GM21737 (cell line): ENCODE data around the gene SLC25A25.
A peak's percentile ranks its signal among the peaks of the same experiment; 100 is the strongest.
"Not testable (repeated sequence)": the region's sequence is repeated elsewhere in the genome, so short reads cannot be mapped to it uniquely, and the experiment has no call there.

Experiments used
- ATAC-seq: cut with Tn5 transposase; IDR thresholded peaks from one replicate; pipeline ENCODE4 v1.9.1; 2021; ENCODE audit warnings: mild to moderate bottlenecking, moderate library complexity; ENCODE audit not compliant: unreplicated experiment

The SLC25A25 gene

DNA sequence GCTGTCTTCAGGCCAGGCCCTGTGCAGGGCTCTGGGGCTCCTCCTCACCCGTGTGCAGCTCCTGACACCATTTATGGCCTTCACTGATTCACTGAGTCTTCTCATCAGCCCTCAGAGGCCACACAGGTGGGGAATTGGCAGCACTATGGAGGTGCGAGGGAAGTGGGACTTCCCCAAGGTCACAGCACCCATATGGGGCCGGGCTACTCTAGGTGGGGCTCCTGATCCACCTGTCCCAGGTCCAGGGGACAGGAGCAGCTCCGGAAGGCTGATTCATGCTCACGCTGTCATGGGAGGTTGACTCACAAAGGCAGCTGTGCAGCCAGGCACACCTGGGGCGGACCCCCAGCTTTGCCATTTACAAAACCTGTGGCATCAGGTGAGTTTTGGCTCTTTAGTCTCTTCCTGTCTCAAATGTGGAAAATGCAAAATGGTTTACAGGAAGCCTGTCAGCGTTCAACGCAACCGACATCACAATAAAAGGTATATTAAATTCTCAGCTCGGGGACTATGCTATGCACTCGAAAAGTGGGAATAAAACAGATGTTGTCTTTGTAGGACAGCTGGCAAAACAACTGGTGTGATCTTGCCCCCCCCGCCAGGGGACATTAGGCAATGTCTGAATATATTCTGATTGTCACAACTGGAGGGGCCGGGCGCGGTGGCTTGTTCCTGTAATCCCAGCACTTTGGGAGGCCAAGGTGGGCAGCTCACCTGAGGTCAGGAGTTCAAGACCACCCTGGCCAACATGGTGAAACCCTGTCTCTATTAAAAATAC lies 15.9 kb upstream of the SLC25A25 start:
- no peak for ATAC-seq

DNA sequence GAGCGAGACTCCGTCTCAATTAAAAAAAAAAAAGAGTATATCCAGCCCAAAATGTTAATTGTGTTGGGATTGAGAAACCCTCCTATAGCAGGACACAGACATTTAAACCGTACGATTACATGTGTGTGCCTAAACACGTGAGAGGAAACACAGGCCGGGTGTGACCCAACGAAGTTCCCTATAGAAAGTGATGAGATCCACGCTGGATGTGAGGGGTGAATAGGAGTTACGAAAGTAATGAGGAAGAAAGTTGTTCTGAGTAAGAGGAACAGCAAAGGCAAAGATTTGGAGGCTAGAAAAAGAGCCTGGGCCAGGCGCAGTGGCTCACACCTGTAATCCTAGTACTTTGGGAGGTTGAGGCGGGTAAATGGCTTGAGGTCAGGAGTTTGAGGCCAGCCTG lies 14.5 kb upstream of the SLC25A25 start:
- no peak for ATAC-seq

GRCh38 chr9:128054087-128054486 lies 13.9 kb upstream of the SLC25A25 start:
- no peak for ATAC-seq

DNA sequence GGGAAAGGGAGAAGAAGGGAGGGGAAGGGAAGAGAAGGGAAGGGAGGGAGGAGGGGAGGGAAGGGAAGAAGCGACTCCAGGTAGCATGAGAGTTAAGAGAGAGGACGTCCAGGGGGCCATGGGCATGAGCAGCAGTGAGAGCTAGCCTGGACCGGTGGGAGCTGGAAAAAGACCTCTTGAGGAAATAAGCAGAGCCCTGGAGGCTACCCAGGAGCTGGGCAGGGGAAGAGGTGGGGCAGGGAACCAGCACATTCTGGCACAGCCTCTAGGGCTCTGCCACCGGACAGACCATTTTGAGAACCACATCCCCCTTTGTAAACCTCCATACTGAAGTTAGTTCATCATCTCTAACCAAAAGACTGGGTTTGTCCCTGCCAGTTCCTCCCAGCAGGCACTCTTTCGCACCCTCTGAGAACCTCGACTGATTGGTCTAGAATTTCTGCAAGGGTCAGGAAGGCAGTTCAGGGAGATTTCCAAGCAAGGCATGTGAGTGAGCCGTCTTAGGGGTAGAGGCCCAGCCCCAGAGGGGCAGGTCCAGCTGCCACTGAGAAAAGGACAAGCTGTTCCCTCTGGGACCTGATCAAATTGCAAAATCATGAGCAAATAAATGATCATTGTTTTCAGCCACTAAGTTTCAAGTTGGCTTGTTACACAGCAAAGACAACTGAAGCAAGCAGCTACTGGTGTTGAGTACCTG lies 12.5 kb upstream of the SLC25A25 start:
- no peak for ATAC-seq

- no peak for ATAC-seq
Measured at GRCh38 chr9:128056086-128056485, 11.9 kb upstream of the SLC25A25 start.

DNA sequence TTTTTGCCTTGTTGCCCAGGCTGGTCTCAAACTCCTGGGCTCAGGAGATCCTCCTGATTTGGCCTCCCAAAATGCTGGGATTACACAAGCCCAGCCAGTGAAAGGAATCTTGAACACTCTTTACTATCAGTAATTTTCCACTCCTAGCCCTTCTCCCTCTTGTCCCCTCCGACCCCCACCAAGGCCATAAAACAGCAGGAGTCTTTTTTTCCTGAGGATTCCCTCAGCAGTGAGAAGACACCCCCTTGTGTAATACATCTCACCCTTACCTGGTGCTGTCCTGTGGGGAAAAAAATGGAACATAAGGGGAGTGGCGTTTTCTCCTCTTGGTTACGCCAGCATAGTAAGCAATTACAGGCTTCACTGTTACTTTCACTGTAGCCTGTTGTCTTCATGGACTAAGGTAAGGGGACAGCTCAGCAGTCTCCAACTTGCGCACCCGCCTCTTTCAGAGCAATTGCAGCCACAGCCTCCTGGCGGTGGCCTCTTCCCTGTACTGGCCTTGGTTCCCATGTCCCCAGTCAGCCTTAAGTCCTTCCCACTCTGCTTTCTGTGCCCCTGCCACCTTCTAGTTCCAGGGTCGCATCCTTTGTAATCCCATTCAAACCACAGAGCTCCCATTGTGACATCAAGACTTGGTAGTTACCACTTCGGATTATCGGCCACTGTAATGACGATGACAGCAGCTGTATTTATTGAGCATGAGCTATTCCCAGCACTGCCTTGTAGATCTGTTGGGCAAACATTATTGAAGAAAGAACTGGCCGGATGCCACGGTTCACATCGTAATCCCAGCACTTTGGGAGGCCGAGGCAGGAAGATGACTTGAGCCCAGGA lies 10.9 kb upstream of the SLC25A25 start:
- ATAC-seq = no peak

DNA sequence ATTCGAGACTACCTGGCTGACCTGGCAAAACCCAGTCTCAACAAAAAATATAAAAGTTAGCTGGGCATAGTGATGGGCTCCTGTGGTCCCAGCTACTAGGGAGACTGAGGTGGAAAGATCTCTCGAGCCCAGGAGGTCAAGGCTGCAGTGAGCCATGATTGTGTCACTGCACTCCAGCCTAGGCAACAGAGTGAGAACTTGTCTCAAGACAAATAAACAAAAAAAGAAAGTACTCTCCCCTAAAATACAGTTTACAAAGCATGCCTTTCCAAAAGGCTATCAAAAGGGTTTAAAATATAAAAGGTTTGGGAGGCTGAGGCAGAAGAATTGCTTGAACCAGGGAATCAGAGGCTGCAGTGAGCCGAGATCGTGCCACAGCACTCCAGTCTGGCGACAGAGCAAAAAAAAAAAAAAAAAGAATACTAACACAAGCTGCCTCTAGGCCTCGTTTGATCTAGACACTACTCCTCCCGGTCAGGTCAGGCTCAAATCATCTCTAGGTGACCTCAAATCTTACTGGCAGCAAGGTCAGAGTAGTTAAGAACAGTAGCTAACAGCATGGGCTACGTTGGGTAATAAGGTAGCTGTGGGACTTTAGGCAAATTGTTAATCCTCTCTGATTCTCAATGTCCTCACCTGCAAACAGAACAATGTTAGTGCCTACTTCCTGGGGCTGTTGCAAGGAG lies 10.2 kb upstream of the SLC25A25 start:
- no peak for ATAC-seq

DNA sequence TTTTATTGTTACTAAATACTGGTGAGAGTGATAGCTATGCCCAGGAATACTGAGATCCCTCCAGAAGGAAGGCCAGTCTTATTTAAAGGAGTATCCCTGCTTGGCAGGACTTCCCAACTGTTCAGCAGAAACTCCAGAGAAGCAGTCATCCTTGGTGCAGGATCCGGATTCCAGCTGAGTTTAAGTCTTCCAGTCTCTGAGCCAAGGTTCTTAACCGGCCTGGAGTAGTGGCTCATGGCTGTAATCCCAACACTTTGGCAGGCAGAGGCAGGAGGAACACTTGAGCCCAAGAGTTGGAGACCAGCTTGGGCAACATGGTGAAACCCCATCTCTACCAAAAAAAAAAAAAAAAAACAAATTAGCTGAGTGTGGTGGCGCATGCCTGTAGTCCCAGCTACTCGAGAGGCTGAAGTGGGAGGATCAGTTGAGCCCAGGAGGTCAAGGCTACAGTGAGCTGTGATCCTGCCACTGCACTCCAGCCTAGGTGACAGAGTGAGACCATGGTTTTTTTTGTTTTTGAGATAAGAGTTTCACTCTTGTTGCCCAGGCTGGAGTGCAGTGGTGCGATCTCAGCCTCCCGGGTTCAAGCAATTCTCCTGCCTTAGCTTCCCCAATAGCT lies 8.6 kb upstream of the SLC25A25 start:
- no peak for ATAC-seq

DNA sequence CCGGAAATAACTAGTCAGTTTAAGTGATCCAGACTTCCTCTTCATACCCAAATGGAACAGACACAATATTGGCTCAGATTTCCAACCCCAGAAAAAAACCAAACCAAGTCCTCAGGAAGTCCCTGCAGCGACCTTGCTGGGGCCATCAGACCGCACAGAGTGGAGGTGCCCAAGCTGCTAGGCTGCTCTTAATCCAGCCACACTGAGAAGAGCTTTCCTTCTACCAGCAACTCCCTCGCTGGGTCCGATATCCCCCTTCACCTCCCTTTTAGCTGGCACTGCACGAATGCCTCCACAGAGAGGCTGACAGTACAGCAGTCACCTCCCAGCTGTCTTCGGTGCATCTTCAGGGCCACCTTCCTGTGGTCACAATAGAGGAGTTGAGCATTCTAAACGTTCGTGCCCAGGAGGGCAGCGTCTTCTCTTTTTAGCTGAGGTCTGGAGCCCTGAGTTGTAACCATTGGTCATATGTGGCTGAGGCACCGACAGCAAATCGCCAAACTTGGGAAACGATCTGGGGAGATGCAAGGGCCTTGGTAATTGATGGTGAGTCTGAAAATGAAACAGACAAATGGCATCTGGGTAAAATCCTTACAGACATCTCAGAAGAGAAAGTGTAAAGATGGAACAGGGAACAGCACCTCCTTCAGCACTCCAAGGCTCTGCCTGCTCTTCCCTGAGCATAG lies 6.6 kb upstream of the SLC25A25 start:
- no peak for ATAC-seq

- ATAC-seq = no peak
Measured at GRCh38 chr9:128062279-128062678, 5.8 kb upstream of the SLC25A25 start.

DNA sequence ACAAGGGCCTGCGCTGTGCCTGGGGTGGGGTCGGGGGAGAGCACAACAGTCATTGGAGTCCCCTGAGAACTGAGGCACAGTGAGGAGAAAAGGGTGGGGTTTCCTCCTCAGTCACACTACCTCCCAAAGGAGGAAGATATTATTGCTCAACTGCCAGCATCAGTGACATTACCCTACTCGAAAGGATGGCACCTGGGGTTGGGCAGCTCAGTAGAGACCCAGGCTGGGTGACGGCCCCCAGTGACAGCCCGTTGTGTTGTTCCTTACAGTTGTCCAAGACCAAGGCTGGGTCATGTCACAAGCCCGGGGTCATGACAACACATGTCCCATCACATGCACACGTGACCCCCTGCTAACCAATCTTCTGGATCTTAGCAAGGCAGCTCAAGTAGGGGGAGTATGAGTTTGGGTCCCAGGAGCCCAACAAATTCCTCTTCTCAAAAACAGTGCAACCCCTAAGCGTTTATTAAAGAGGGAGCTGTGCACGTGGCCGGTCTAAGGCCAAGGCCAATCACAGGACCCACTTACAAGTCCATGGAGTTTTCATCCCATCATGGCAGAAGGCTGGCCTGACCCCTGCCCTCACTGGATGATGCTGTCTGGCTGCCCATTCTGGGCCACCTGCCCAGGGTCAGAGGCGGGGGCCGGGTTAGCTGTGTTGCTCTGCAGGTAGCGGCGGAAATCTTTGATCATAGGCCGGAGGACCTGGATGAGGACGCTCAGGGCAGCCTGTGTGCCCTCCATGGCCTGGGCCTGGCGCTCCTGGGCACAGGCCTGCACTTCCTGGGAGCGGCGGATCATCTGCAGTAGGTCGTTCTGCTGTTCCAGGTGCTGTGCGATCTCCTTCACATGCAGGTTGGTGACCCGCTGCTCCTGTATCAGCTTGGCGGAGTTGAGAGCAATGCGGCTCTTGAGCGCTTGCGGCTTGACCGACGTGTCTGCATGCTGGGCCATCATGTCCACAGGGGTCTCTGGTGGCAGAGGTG lies 4.9 kb upstream of the SLC25A25 start:
- ATAC-seq = no peak

DNA sequence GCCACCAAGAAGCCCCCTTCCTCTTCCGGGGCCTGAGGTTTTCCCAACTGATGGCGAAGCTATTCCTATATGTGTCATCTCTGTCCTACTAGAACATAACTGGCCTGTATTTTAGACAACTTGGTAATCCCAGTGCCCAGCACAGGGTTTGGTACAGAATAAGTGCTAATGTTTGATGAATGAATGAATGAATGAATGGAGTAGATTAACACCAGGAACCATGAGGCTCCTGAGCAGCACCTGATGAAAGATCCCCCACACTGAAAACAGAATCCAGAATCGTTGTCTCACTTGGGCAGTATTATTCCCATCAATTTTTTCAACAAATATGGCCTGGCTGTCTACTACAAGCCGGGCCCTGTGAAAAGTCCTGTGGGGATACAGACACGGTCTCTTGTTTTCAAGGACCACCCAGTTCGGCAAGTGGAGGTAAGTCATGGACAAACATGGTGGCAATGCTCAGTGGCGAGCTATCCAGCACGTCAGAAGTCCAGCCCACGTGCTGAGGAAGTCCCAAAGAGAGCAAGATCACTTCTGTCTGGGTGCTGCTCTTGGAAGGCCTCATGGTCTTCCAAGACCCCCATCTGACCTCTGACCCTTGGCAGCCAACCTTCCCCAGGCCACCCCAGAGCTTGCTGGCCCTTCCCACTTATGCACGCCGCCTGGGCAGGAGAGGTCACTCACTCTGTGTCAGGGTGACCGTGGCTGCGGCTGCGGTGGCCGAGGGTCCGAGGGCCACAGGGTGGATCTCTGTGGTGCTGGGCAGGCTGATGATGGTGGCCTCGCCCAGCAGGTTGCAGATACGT lies 1.9 kb upstream of the SLC25A25 start:
- no peak for ATAC-seq

GRCh38 chr9:128066713-128067644 lies 1.1 kb upstream of the SLC25A25 start, which contains the start of gene NAIF1:
Gene NAIF1, minus strand, starts transcription at chr9:128067320. Its CDS starts 219 bp downstream, at chr9:128067101.
- ATAC-seq = peak; percentile 55

- ATAC-seq = peak; percentile 9
Measured at GRCh38 chr9:128068386-128069205, 564 bp downstream of the SLC25A25 start.

DNA sequence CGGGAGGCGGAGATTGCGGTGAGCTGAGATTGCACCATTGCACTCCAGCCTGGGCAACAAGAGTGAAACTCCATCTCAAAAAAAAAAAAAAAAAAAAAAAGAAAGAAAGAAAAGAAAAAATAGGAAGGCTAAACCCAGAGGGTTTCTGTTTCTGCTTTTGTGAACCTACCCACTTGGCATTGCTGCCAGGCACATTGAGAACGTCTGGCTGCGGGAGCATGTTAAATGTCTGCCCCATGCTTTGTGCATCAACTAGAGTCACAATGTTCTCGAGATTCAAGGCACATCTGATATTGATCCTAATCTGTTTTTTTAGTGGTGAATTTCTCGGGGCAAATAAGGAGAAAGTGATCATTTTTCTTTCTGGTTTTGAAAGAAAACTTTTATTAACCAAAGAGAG lies 2.8 kb downstream of the SLC25A25 start:
- no peak for ATAC-seq

DNA sequence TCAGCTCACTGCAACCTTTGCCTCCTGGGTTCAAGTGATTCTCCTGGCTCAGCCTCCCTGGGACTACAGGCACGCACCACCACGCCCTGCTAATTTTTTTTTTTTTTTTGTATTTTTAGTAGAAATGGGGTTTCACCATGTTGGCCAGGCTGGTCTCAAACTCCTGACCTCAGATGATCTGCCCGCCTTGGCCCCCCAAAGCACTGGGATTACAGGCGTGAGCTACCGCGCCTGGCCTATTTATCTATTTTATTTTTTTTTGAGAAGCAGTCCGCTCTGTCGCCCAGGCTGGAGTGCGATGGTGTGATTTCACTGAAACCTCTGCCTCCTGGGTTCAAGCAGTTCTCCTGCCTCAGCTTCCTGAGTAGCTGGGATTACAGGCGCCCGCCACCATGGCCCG lies 3.4 kb downstream of the SLC25A25 start:
- ATAC-seq = not testable (repeated sequence)
